ENCODE measurements around the gene RPAIN. TPM values are rescaled to one million over a fixed set of nuclear protein-coding genes. Genes with fewer than 3 reads are reported as not detected.
A peak's percentile ranks its signal among the peaks of the same experiment; 100 is the strongest.

Gene RPAIN
- total and polyA plus RNA-seq, 2 experiments from 2014 or later: 15.7 to 21.4 TPM

DNA sequence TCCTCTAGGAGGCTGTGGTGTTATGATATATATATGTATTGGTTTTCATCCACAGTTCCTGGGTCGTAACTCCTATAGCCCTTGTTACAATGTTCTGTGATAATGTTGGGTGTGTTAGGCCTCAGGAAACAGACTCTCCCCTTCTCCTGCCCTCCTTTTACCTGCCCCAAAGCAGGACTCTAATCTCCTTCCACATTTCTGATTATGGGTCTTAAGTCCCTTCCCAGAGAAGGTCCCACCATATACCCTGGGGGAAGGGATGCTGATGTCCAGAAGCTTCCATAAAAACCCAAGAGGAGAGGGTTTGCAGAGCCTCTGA, 19.4 kb downstream of the RPAIN start:
- 0 out of 2 replicates have a peak overlapping the region, but pooled peaks have one; percentile 12 for H3K27ac ChIP-seq

DNA sequence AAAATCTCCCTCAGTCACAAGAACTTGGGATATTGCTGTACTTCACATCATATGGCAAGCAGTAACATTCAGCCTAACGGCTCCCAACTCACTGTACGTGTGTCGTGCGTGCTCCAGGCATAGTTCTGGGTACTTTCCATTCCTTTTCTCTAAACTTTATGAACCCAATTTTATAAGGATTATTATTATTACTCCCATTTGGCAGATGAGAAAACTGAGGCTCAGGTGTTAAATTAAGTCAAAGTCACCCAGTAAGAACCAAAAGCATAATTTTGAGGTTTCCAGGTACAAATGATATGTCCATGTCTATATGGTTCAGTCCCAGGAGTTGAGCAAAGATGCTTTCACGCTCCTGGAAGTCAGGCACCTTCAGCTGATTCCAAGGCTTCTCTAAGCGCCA, 23.7 kb downstream of the RPAIN start:
- TF ChIP-seq EZH2 (IDR thresholded peaks at IDR 0.05; ENCODE audit: insufficient read depth, poor library complexity, severe bottlenecking) (no peak), EZH2phosphoT487 (IDR thresholded peaks at IDR 0.05; ENCODE audit: insufficient read depth, low read depth) (no peak)
- in situ Hi-C loops (cut with MboI): no loop called here
- Histone ChIP-seq H3K9me3 (ENCODE audit: low read depth) (no peaks in the 10 kb centered on the region), H3K4me2 (ENCODE audit: unreplicated experiment) (no peak overlapping the region), H3K36me3 (ENCODE audit: low read depth) (peaks cover 24% of the 10 kb centered on the region), H2AFZ (no peak overlapping the region), H3K79me2 (ENCODE audit: insufficient read depth) (peaks cover under 1% of the 10 kb centered on the region), H3K9ac (no peak overlapping the region), H4K20me1 (ENCODE audit: insufficient read depth) (no peaks in the 10 kb centered on the region), H3F3A (ENCODE audit: insufficient read depth) (peaks cover 10% of the 10 kb centered on the region; the same call in 1 of the 2 replicates), H3K27me3 (replicated peaks; ENCODE audit: insufficient read depth) (no peaks in the 10 kb centered on the region), H3K4me1 (ENCODE audit: insufficient read depth) (no peaks in the 10 kb centered on the region), H3K9me2 (ENCODE audit: insufficient read depth) (no peaks in the 10 kb centered on the region), H3K4me3 (no peak overlapping the region), H3K27ac (no peak overlapping the region)
- 92% methylated on average over 6 of the region's 6 CpGs for WGBS, 2 experiments (ENCODE audit: low coverage in 1 of 2, low lambda C conversion rate in 2 of 2, missing lambda C conversion rate in 2 of 2)
- DNase-seq: no peak

More for the DNA sequence above, 19.4 kb downstream of the RPAIN start:
- Histone ChIP-seq H3F3A (ENCODE audit: insufficient read depth) (peaks cover 19% of the 10 kb centered on the region; the same call in 1 of the 2 replicates), H3K9me2 (ENCODE audit: insufficient read depth) (no peaks in the 10 kb centered on the region), H3K36me3 (ENCODE audit: low read depth) (peaks cover 27% of the 10 kb centered on the region), H3K9me3 (ENCODE audit: low read depth) (no peaks in the 10 kb centered on the region), H3K79me2 (ENCODE audit: insufficient read depth) (peaks cover 43% of the 10 kb centered on the region), H3K9ac (peak overlapping the region; percentile 36), H3K4me1 (ENCODE audit: insufficient read depth) (peaks cover 10% of the 10 kb centered on the region; the same call in 1 of the 2 replicates), H3K4me3 (peak overlapping the region; percentile 89), H2AFZ (peak overlapping the region; percentile 83), H4K20me1 (ENCODE audit: insufficient read depth) (no peaks in the 10 kb centered on the region), H3K27me3 (replicated peaks; ENCODE audit: insufficient read depth) (no peaks in the 10 kb centered on the region), H3K4me2 (ENCODE audit: unreplicated experiment) (peak overlapping the region; percentile 71)
- TF ChIP-seq EZH2 (IDR thresholded peaks at IDR 0.05; ENCODE audit: insufficient read depth, poor library complexity, severe bottlenecking) (no peak), EZH2phosphoT487 (IDR thresholded peaks at IDR 0.05; ENCODE audit: insufficient read depth, low read depth) (no peak)
- DNase-seq: no peak
- in situ Hi-C loops (cut with MboI): no loop called here
- 0% methylated on average over 1 of the region's 1 CpG for WGBS, 2 experiments (ENCODE audit: low coverage in 1 of 2, low lambda C conversion rate in 2 of 2, missing lambda C conversion rate in 2 of 2)

DNA sequence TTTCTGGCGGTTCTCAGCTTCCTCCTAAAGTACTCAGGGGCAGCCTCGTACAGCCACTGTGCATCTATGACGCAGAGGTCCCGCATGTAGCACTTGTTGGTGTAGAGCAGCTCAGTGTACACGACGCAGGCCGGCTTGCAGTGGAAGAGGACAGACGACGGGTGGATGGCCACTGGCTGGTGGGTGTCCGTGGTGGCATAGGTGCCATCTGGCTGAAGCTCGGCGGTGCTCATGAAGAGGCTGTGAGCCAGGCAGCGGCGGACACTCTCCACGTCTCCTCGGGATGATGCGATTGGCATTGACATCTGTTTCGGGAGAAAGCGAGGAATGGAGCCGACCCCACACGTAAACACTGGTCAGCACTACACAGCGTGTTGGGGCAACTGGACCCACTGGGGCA, 24.2 kb downstream of the RPAIN start:
- Histone ChIP-seq H3K27me3 (replicated peaks; ENCODE audit: insufficient read depth) (no peaks in the 10 kb centered on the region), H3K4me1 (ENCODE audit: insufficient read depth) (no peaks in the 10 kb centered on the region), H3K36me3 (ENCODE audit: low read depth) (peaks cover 29% of the 10 kb centered on the region), H3K9ac (no peak overlapping the region), H3F3A (ENCODE audit: insufficient read depth) (peaks cover 10% of the 10 kb centered on the region; the same call in 1 of the 2 replicates), H4K20me1 (ENCODE audit: insufficient read depth) (no peaks in the 10 kb centered on the region), H3K9me2 (ENCODE audit: insufficient read depth) (no peaks in the 10 kb centered on the region), H3K4me3 (no peak overlapping the region), H2AFZ (no peak overlapping the region), H3K4me2 (ENCODE audit: unreplicated experiment) (no peak overlapping the region), H3K79me2 (ENCODE audit: insufficient read depth) (no peaks in the 10 kb centered on the region), H3K9me3 (ENCODE audit: low read depth) (no peaks in the 10 kb centered on the region), H3K27ac (no peak overlapping the region)
- 92 to 94% methylated on average over 22 of the region's 22 CpGs for WGBS, 2 experiments (ENCODE audit: low coverage in 1 of 2, low lambda C conversion rate in 2 of 2, missing lambda C conversion rate in 2 of 2)
- DNase-seq: no peak
- in situ Hi-C loops (cut with MboI): no loop called here
- TF ChIP-seq EZH2phosphoT487 (IDR thresholded peaks at IDR 0.05; ENCODE audit: insufficient read depth, low read depth) (no peak), EZH2 (IDR thresholded peaks at IDR 0.05; ENCODE audit: insufficient read depth, poor library complexity, severe bottlenecking) (no peak)

DNA sequence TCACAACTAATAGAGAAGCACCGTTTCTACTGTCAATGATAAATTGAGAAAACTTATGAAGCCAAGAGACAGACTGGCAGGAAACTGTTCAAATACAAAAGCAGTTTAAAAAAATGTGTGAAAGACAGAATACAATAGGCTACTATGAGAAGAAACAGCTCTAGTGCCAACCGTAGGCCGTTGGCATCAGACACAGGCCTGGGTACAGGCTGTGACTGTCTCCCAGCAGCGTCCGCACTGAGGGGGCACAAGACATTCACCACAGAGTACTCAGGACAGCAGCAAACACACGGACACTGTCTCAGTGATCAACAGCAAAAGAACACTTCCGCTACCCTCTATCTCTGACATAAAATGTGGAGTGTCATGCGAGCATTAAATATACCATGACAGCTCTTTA, 26.8 kb downstream of the RPAIN start:
- DNase-seq: no peak
- TF ChIP-seq EZH2 (IDR thresholded peaks at IDR 0.05; ENCODE audit: insufficient read depth, poor library complexity, severe bottlenecking): no peak
- no peak for TF ChIP-seq EZH2phosphoT487 (IDR thresholded peaks at IDR 0.05; ENCODE audit: insufficient read depth, low read depth)
- H3K9me2 ChIP-seq (ENCODE audit: insufficient read depth): no peaks in the 10 kb centered on the region
- no peaks in the 10 kb centered on the region for H4K20me1 ChIP-seq (ENCODE audit: insufficient read depth)
- no peaks in the 10 kb centered on the region for H3F3A ChIP-seq (ENCODE audit: insufficient read depth)
- H3K4me1 ChIP-seq (ENCODE audit: insufficient read depth): no peaks in the 10 kb centered on the region
- H3K4me2 ChIP-seq (ENCODE audit: unreplicated experiment): no peak overlapping the region
- no peaks in the 10 kb centered on the region for H3K9me3 ChIP-seq (ENCODE audit: low read depth)
- H3K79me2 ChIP-seq (ENCODE audit: insufficient read depth): no peaks in the 10 kb centered on the region
- H3K36me3 ChIP-seq (ENCODE audit: low read depth): peaks cover 30% of the 10 kb centered on the region
- no peak overlapping the region for H3K9ac ChIP-seq
- H3K27ac ChIP-seq: no peak overlapping the region
- in situ Hi-C loops (cut with MboI): no loop called here
- no peaks in the 10 kb centered on the region for H3K27me3 ChIP-seq (replicated peaks; ENCODE audit: insufficient read depth)
- H3K4me3 ChIP-seq: no peak overlapping the region
- H2AFZ ChIP-seq: no peak overlapping the region
- 97 to 98% methylated on average over 8 of the region's 8 CpGs for WGBS, 2 experiments (ENCODE audit: low coverage in 1 of 2, low lambda C conversion rate in 2 of 2, missing lambda C conversion rate in 2 of 2)
